Thyroid gland (tissue), 4 donors: ENCODE data around the gene NT5C3A.

Experiments used
- POLR2A ChIP-seq, 2 donors: fragments of 450-650 bp; IDR thresholded peaks; one replicate each; pipeline ENCODE4 v1.6.1; 2017; ENCODE audit warnings: antibody characterized with exemption in 2 of 2, mild to moderate bottlenecking in 2 of 2, moderate library complexity in 1 of 2
- TF ChIP-seq, protein P1 (sequence below), 6 experiments: fragments of 200-600 bp in 3 of 6; fragments of 450-650 bp in 3 of 6; sonication (generic) in 3 of 6; IDR thresholded peaks; one replicate each; pipeline ENCODE4 v1.5.1; 2016 to 2019; ENCODE audit warnings: antibody characterized with exemption in 6 of 6, mild to moderate bottlenecking in 2 of 6, inconsistent platforms in 1 of 6, moderate library complexity in 1 of 6

DNA sequence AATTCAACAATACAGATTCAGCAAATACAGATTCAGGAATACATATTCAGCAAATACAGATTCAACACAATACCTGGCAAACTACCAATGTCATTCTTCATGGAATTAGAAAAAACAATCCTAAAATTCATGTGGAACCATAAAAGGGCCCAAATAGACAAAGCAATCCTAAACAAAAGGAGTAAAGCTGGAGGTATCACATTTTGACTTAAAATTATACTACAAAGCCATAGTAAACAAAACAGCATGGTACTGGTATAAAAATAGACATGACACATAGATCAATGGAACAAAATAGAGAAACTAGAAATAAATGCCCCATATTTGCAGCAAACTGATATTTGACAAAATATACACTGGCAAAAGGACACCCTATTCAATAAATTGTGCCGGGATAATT, 3.4 kb upstream of the NT5C3A start:
- TF ChIP-seq POLR2A (IDR thresholded peaks at IDR 0.05): no peak
- TF ChIP-seq, protein P1, sequence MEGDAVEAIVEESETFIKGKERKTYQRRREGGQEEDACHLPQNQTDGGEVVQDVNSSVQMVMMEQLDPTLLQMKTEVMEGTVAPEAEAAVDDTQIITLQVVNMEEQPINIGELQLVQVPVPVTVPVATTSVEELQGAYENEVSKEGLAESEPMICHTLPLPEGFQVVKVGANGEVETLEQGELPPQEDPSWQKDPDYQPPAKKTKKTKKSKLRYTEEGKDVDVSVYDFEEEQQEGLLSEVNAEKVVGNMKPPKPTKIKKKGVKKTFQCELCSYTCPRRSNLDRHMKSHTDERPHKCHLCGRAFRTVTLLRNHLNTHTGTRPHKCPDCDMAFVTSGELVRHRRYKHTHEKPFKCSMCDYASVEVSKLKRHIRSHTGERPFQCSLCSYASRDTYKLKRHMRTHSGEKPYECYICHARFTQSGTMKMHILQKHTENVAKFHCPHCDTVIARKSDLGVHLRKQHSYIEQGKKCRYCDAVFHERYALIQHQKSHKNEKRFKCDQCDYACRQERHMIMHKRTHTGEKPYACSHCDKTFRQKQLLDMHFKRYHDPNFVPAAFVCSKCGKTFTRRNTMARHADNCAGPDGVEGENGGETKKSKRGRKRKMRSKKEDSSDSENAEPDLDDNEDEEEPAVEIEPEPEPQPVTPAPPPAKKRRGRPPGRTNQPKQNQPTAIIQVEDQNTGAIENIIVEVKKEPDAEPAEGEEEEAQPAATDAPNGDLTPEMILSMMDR (IDR thresholded peaks at IDR 0.05): no peak
